Esophagus muscularis mucosa (tissue), 4 donors: ENCODE results near the gene CAPSL.

Experiments
- EP300 ChIP-seq: sonication (generic); formaldehyde crosslinking; IDR thresholded peaks from one replicate; pipeline ENCODE4 v1.6.1; 2017; ENCODE audit warnings: antibody characterized with exemption
- POLR2A ChIP-seq: fragments of 450-650 bp; IDR thresholded peaks from one replicate; pipeline ENCODE4 v1.6.1; 2017; ENCODE audit warnings: antibody characterized with exemption, moderate library complexity, mild to moderate bottlenecking, low read depth
- POLR2AphosphoS5 ChIP-seq, 2 donors: sonication (generic); formaldehyde crosslinking; IDR thresholded peaks; one replicate each; pipeline ENCODE4 v1.6.1; 2017; ENCODE audit warnings: antibody characterized with exemption in 2 of 2
- TF ChIP-seq, protein P1 (sequence below), 3 experiments: fragments of 200-600 bp in 2 of 3; fragments of 450-650 bp in 1 of 3; sonication (generic) in 2 of 3; IDR thresholded peaks; one replicate each; pipeline ENCODE4 v1.5.1; 2017 to 2019; ENCODE audit warnings: antibody characterized with exemption in 3 of 3, mild to moderate bottlenecking in 2 of 3, moderate library complexity in 1 of 3

DNA sequence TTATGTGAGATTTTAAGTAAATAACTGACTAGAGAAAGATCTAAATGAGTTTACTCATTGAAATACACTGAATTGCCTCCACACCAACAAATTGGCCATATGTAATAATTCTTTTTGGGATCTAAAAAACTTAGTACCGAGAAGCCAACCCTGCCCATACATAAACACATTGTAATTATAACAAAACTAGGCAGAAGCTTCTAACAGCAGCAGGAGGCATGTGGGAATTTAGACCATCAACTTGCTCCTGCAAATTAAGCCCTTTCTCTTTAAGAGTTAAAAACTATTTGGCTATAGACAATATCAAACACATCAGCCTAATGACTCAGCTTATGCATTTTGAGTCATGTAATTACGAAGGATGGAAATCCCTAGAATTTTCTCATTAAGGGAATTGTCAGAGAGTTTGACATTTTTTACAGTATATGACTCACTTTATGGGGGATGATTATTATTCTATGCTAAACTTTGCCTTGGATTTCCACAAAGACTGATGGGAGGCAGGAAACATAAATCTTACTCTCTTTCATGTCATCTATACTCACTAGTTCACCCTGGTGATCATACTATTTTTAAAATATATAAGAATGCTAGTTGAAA lies 80.7 kb downstream of the CAPSL start:
- TF ChIP-seq POLR2AphosphoS5 (IDR thresholded peaks at IDR 0.05) = no peak
- no peak for TF ChIP-seq POLR2A
- TF ChIP-seq, protein P1, sequence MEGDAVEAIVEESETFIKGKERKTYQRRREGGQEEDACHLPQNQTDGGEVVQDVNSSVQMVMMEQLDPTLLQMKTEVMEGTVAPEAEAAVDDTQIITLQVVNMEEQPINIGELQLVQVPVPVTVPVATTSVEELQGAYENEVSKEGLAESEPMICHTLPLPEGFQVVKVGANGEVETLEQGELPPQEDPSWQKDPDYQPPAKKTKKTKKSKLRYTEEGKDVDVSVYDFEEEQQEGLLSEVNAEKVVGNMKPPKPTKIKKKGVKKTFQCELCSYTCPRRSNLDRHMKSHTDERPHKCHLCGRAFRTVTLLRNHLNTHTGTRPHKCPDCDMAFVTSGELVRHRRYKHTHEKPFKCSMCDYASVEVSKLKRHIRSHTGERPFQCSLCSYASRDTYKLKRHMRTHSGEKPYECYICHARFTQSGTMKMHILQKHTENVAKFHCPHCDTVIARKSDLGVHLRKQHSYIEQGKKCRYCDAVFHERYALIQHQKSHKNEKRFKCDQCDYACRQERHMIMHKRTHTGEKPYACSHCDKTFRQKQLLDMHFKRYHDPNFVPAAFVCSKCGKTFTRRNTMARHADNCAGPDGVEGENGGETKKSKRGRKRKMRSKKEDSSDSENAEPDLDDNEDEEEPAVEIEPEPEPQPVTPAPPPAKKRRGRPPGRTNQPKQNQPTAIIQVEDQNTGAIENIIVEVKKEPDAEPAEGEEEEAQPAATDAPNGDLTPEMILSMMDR (IDR thresholded peaks at IDR 0.05) = no peak
- no peak for TF ChIP-seq EP300
